HepG2 (cell line): Measurements from ENCODE around the gene BMF. TPM values are rescaled to one million over a fixed set of nuclear protein-coding genes. Genes with fewer than 3 reads are reported as not detected.
A peak's percentile ranks its signal among the peaks of the same experiment; 100 is the strongest.

Experiments
- CREB1 ChIP-seq, 2 experiments: fragments of 450-650 bp in 1 of 2; IDR thresholded peaks; 2 replicates each; pipeline ENCODE4 v1.6.1; 2016 to 2017; ENCODE audit warnings: control low read depth in 1 of 2, mild to moderate bottlenecking in 1 of 2, missing compliant biosample characterization in 1 of 2, missing genetic modification characterization in 1 of 2
- DBP ChIP-seq: sonication (generic); formaldehyde crosslinking; IDR thresholded peaks from 2 replicates; pipeline ENCODE4 v1.4.0; 2020; ENCODE audit warnings: missing genetic modification reagents; ENCODE audit errors: not compliant biosample characterization
- IKZF5 ChIP-seq: IDR thresholded peaks from 2 replicates; pipeline ENCODE4 v1.6.1; 2018; ENCODE audit warnings: missing genetic modification reagents, mild to moderate bottlenecking, missing compliant biosample characterization
- MZF1 ChIP-seq: sonication (generic); formaldehyde crosslinking; IDR thresholded peaks from 2 replicates; pipeline ENCODE4 v1.8.1; 2023; ENCODE audit warnings: mild to moderate bottlenecking, missing genetic modification reagents, borderline replicate concordance
- POLR2A ChIP-seq, 2 experiments: IDR thresholded peaks; 2 replicates each; pipeline ENCODE4 v1.6.1; 2011; ENCODE audit warnings: low read depth in 2 of 2, low read length in 2 of 2, mild to moderate bottlenecking in 1 of 2, moderate library complexity in 1 of 2; ENCODE audit not compliant: insufficient read depth in 1 of 2
- SKI ChIP-seq: fragments of 450-650 bp; IDR thresholded peaks from one replicate; pipeline ENCODE4 v1.6.1; 2018; ENCODE audit warnings: mild to moderate bottlenecking; ENCODE audit not compliant: partially characterized antibody
- TMF1 ChIP-seq: sonication (generic); formaldehyde crosslinking; IDR thresholded peaks from 2 replicates; pipeline ENCODE4 v1.8.1; 2022; ENCODE audit warnings: low read depth, missing genetic modification reagents
- YEATS4 ChIP-seq: sonication (generic); formaldehyde crosslinking; IDR thresholded peaks from 2 replicates; pipeline ENCODE4 v1.4.0; 2020; ENCODE audit warnings: missing genetic modification reagents, borderline replicate concordance
- ZBTB43 ChIP-seq: sonication (generic); formaldehyde crosslinking; conservative IDR thresholded peaks from 2 replicates; pipeline ENCODE4 v1.4.0; 2020; ENCODE audit warnings: missing genetic modification reagents
- ZNF263 ChIP-seq: sonication (generic); formaldehyde crosslinking; IDR thresholded peaks from 2 replicates; pipeline ENCODE4 v1.4.0; 2020; ENCODE audit warnings: missing genetic modification reagents
- ZNF326 ChIP-seq: sonication (generic); formaldehyde crosslinking; IDR thresholded peaks from 2 replicates; pipeline ENCODE4 v1.4.0; 2020; ENCODE audit warnings: missing genetic modification reagents, borderline replicate concordance
- ZNF44 ChIP-seq: sonication (generic); formaldehyde crosslinking; IDR thresholded peaks from 2 replicates; pipeline ENCODE4 v1.5.1; 2020; ENCODE audit warnings: mild to moderate bottlenecking, missing genetic modification reagents
- ZNF691 ChIP-seq: sonication (generic); formaldehyde crosslinking; IDR thresholded peaks from 2 replicates; pipeline ENCODE4 v1.4.0; 2020; ENCODE audit warnings: missing genetic modification reagents, low read depth, mild to moderate bottlenecking, borderline replicate concordance
- ZNF740 ChIP-seq: sonication (generic); formaldehyde crosslinking; IDR thresholded peaks from 2 replicates; pipeline ENCODE4 v1.4.0; 2020; ENCODE audit warnings: missing genetic modification reagents
- ZNF792 ChIP-seq: IDR thresholded peaks from 2 replicates; pipeline ENCODE4 v1.6.1; 2016
- polyA plus RNA-seq, 8 experiments: library from polyadenylated mRNA; depleted of rRNA in 3 of 8; stranded (reverse) in 7 of 8; unstranded in 1 of 8; fragments of >200 nt; fragmentation: Illumina TruSeq in 4 of 8; extraction: Trizol in 4 of 8; gene quantifications; 2 replicates each; pipeline versions ENCODE4 v1.2.1 to v1.2.3, GENCODE V29; 2011 to 2016; ENCODE audit warnings: low read depth in 4 of 8, missing spikeins in 1 of 8, mixed read lengths in 1 of 8; ENCODE audit not compliant: insufficient read depth in 1 of 8
- total RNA-seq, 5 experiments: library from RNA; depleted of rRNA; stranded (reverse); fragments of >200 nt; fragmentation: Illumina TruSeq; extraction: Trizol; gene quantifications; 2 replicates each; pipeline ENCODE4 v1.2.3, GENCODE V29; 2016; ENCODE audit warnings: low read depth in 1 of 5

The BMF gene
- total and polyA plus RNA-seq, 2 of the 13 experiments (the other 11 are each of a cell fraction or from before 2014, with no cell fraction given), result 8.7 to 15.9 TPM

- TF ChIP-seq ZBTB43 (CRISPR knock-in tag) (0 out of 2 replicates have a peak, but pooled peaks have one; percentile 68), POLR2A (IDR thresholded peaks at IDR 0.05; ENCODE audit: insufficient read depth in 1 of 2, low read depth in 2 of 2, low read length in 2 of 2) (0 out of 4 replicates have a peak, but pooled peaks of 1 of the 2 experiments have one; percentile 28), ZNF792 (peak; percentile 87), ZNF740 (0 out of 2 replicates have a peak, but pooled peaks have one; percentile 41), YEATS4 (CRISPR knock-in tag) (peak; percentile 72; the same call in 1 of the 2 replicates), ZNF326 (CRISPR knock-in tag) (no peak), MZF1 (CRISPR knock-in tag) (no peak), CREB1 (IDR thresholded peaks at IDR 0.05) (peak; percentile 88), CREB1 (CRISPR knock-in tag; IDR thresholded peaks at IDR 0.05) (peak; percentile 83), DBP (no peak), SKI (peak; percentile 62), ZNF691 (0 out of 2 replicates have a peak, but pooled peaks have one; percentile 20), ZNF263 (CRISPR knock-in tag) (0 out of 2 replicates have a peak, but pooled peaks have one; percentile 24), IKZF5 (peak; percentile 62; the same call in 1 of the 2 replicates), TMF1 (0 out of 2 replicates have a peak, but pooled peaks have one; percentile 52), ZNF44 (CRISPR knock-in tag) (no peak)
Observed at GRCh38 chr15:40108855-40109735, at the start of gene BMF (continued).
